WTC11 (cell line): Measurements from ENCODE around the gene RIPOR2. TPM values are rescaled to one million over a fixed set of nuclear protein-coding genes. Genes with fewer than 3 reads are reported as not detected.
"Not testable (repeated sequence)": the region's sequence is repeated elsewhere in the genome, so short reads cannot be mapped to it uniquely, and the experiment has no call there.

Experiments used
- ATAC-seq: fragments of 200-7000 bp; cut with Tn5 transposase; 2 replicates; pipeline ENCODE4 v1.10.0; 2021; ENCODE audit warnings: mild to moderate bottlenecking, moderate library complexity
- CTCF ChIA-PET: fragments of 300-600 bp; sonication (Branson Sonifier 250); formaldehyde crosslinking; loops from one replicate; lab custom pipeline; 2021; ENCODE audit warnings: antibody characterized with exemption; lab: Charles Lee
- POLR2A ChIA-PET: fragments of 350-600 bp; sonication (Branson Sonifier 250); formaldehyde crosslinking; loops from one replicate; lab custom pipeline; 2021; ENCODE audit warnings: antibody characterized with exemption; lab: Charles Lee
- DNase-seq: peaks from one replicate; pipeline ENCODE4 v3.0.0; 2021; ENCODE audit warnings: low spot score
- H3K27ac Mint-ChIP-seq: 2 replicates; pipeline ENCODE4 v1.8.0; 2021; ENCODE audit warnings: mixed read lengths
- H3K27me3 Mint-ChIP-seq: 2 replicates; pipeline ENCODE4 v1.8.0; 2021; ENCODE audit warnings: low read depth, mild to moderate bottlenecking, moderate library complexity, mixed read lengths
- H3K36me3 Mint-ChIP-seq: 2 replicates; pipeline ENCODE4 v1.8.0; 2021; ENCODE audit warnings: mixed read lengths
- H3K4me1 Mint-ChIP-seq: 2 replicates; pipeline ENCODE4 v1.8.0; 2022; ENCODE audit warnings: mixed read lengths
- H3K4me3 Mint-ChIP-seq: 2 replicates; pipeline ENCODE4 v1.8.0; 2021; ENCODE audit warnings: mild to moderate bottlenecking, moderate library complexity, mixed read lengths
- H3K9me3 Mint-ChIP-seq: 2 replicates; pipeline ENCODE4 v1.8.0; 2021; ENCODE audit warnings: mixed read lengths
- ESRRA ChIP-seq: sonication (generic); formaldehyde crosslinking; IDR thresholded peaks from 2 replicates; pipeline ENCODE4 v1.8.1; 2022; ENCODE audit warnings: mild to moderate bottlenecking, missing genetic modification reagents, borderline replicate concordance
- MYBL2 ChIP-seq: sonication (generic); formaldehyde crosslinking; IDR thresholded peaks from 2 replicates; pipeline ENCODE4 v1.8.1; 2023; ENCODE audit warnings: mild to moderate bottlenecking, moderate library complexity, missing genetic modification reagents
- OVOL2 ChIP-seq: fragments of 250-450 bp; sonication (Bioruptor Pico); IDR thresholded peaks from 2 replicates; pipeline ENCODE4 v1.9.0; 2021; ENCODE audit warnings: mild to moderate bottlenecking, borderline replicate concordance
- SMAD3 ChIP-seq: sonication (generic); formaldehyde crosslinking; IDR thresholded peaks from 2 replicates; pipeline ENCODE4 v1.8.0; 2022; ENCODE audit warnings: missing genetic modification reagents, mild to moderate bottlenecking, borderline replicate concordance
- SOX15 ChIP-seq: fragments of 250-450 bp; sonication (Bioruptor Pico); IDR thresholded peaks from 2 replicates; pipeline ENCODE4 v1.9.0; 2021; ENCODE audit warnings: mild to moderate bottlenecking
- TEAD1 ChIP-seq: sonication (generic); formaldehyde crosslinking; IDR thresholded peaks from 2 replicates; pipeline ENCODE4 v1.8.0; 2022; ENCODE audit warnings: mild to moderate bottlenecking, missing genetic modification reagents
- TP53 ChIP-seq: sonication (generic); formaldehyde crosslinking; IDR thresholded peaks from 2 replicates; pipeline ENCODE4 v1.8.1; 2023; ENCODE audit warnings: mild to moderate bottlenecking, missing genetic modification reagents
- total RNA-seq: library from RNA; stranded (reverse); gene quantifications from 3 replicates; pipeline ENCODE4 v1.2.3, GENCODE V29; 2021
- TF ChIP-seq, protein P1 (sequence below): sonication (generic); formaldehyde crosslinking; IDR thresholded peaks from 2 replicates; pipeline ENCODE4 v1.8.0; 2023; ENCODE audit warnings: missing genetic modification reagents, mild to moderate bottlenecking, borderline replicate concordance
- TF ChIP-seq, protein P2 (sequence below): fragments of 250-450 bp; sonication (Bioruptor Pico); IDR thresholded peaks from 2 replicates; pipeline ENCODE4 v1.9.0; 2021; ENCODE audit warnings: mild to moderate bottlenecking
- TF ChIP-seq, protein P3 (sequence below): sonication (generic); formaldehyde crosslinking; conservative IDR thresholded peaks from 2 replicates; pipeline ENCODE4 v1.8.1; 2023; ENCODE audit warnings: mild to moderate bottlenecking, low read depth, missing genetic modification reagents, moderate library complexity
- TF ChIP-seq, protein P4 (sequence below): sonication (generic); formaldehyde crosslinking; IDR thresholded peaks from 2 replicates; pipeline ENCODE4 v1.8.0; 2023; ENCODE audit warnings: missing genetic modification reagents
- TF ChIP-seq, protein P5 (sequence below): sonication (generic); formaldehyde crosslinking; IDR thresholded peaks from 2 replicates; pipeline ENCODE4 v1.8.0; 2022; ENCODE audit warnings: mild to moderate bottlenecking, missing genetic modification reagents
- TF ChIP-seq, protein P6 (sequence below): sonication (generic); formaldehyde crosslinking; IDR thresholded peaks from 2 replicates; pipeline ENCODE4 v1.8.1; 2023; ENCODE audit warnings: mild to moderate bottlenecking, missing genetic modification reagents, moderate library complexity

Gene RIPOR2
- total RNA-seq, 1 experiment from 2014 or later = 13.5 TPM

DNA sequence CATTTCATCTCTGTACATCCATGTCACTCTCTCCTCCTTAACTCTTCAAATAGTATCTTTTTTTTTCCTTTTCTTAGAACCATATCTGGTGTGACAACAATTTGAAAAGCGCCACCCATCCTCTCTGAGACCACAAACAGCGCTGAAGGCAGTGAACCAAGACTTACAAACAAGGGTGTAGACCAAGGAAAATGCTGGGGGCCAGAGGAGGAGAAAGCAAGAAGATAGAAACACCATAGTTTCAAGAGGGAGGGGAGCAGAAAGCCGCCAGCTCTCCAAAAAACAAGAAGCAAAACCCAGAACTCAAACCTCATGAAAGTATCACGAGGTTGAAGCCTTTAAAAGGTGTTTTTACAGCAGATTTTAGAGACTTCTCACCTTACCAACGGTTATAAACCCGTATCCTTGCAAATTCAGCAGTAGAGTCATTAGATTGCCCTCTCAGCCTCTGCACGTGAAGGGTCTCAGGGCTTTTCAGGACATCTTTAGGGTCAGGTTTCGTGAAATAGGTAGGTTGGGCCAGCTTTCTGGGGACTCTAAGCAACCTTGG is 13.3 kb upstream of the RIPOR2 start (continued):
- TF ChIP-seq, protein P1, sequence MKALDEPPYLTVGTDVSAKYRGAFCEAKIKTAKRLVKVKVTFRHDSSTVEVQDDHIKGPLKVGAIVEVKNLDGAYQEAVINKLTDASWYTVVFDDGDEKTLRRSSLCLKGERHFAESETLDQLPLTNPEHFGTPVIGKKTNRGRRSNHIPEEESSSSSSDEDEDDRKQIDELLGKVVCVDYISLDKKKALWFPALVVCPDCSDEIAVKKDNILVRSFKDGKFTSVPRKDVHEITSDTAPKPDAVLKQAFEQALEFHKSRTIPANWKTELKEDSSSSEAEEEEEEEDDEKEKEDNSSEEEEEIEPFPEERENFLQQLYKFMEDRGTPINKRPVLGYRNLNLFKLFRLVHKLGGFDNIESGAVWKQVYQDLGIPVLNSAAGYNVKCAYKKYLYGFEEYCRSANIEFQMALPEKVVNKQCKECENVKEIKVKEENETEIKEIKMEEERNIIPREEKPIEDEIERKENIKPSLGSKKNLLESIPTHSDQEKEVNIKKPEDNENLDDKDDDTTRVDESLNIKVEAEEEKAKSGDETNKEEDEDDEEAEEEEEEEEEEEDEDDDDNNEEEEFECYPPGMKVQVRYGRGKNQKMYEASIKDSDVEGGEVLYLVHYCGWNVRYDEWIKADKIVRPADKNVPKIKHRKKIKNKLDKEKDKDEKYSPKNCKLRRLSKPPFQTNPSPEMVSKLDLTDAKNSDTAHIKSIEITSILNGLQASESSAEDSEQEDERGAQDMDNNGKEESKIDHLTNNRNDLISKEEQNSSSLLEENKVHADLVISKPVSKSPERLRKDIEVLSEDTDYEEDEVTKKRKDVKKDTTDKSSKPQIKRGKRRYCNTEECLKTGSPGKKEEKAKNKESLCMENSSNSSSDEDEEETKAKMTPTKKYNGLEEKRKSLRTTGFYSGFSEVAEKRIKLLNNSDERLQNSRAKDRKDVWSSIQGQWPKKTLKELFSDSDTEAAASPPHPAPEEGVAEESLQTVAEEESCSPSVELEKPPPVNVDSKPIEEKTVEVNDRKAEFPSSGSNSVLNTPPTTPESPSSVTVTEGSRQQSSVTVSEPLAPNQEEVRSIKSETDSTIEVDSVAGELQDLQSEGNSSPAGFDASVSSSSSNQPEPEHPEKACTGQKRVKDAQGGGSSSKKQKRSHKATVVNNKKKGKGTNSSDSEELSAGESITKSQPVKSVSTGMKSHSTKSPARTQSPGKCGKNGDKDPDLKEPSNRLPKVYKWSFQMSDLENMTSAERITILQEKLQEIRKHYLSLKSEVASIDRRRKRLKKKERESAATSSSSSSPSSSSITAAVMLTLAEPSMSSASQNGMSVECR (CRISPR knock-in tag) = no peak
- TF ChIP-seq ESRRA (CRISPR knock-in tag) = no peak

DNA sequence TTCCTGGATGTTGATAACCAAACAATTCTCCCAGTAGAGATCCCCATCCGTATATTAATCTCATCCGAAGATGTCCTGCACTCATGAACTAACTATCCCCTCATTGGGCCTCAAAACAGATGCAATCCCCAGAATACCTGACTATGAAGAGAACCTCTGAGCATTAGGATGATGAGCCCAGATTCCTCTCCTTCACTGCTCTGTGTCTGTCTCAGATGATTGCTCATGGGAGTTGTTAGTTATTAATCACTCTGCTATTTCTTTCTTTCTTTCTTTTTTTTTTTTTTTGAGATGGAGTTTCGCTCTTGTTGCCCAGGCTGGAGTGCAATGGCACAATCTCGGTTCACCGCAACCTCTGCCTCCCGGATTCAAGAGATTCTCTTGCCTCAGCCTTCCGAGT is 12.5 kb upstream of the RIPOR2 start:
- POLR2A ChIA-PET, H3K4me1 Mint-ChIP-seq, H3K4me3 Mint-ChIP-seq, H3K27ac Mint-ChIP-seq, DNase-seq, H3K27me3 Mint-ChIP-seq, CTCF ChIA-PET, ATAC-seq: not testable (repeated sequence)
- Mint-ChIP-seq H3K9me3 (peaks cover 15% of the 10 kb centered on the region), H3K36me3 (peaks cover 13% of the 10 kb centered on the region)

DNA sequence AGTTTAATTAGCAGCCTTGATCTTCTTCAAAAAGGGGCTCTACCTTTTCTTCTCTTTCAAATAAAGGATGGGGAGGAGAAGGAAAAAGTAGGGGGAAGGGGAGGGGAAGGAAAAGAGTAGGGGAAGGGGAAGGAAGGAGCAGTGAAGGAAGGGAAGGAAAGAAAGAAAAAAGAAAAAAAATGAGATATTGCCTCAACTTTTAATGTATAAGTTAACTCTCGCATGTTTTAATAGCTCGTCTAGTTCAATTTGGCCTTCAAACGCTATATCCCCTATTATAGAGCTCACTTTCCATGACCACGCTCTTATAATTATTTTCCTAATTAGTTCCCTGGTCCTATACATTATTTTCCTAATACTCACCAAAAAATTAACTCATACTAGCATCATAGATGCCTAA is 11.9 kb upstream of the RIPOR2 start:
- ATAC-seq (no peak), DNase-seq (no peak)
- POLR2A ChIA-PET = no interaction called here
- H3K27ac Mint-ChIP-seq = no peak overlapping the region
- peaks cover 9% of the 10 kb centered on the region for H3K4me1 Mint-ChIP-seq
- CTCF ChIA-PET = no interaction called here
- TF ChIP-seq, protein P2, sequence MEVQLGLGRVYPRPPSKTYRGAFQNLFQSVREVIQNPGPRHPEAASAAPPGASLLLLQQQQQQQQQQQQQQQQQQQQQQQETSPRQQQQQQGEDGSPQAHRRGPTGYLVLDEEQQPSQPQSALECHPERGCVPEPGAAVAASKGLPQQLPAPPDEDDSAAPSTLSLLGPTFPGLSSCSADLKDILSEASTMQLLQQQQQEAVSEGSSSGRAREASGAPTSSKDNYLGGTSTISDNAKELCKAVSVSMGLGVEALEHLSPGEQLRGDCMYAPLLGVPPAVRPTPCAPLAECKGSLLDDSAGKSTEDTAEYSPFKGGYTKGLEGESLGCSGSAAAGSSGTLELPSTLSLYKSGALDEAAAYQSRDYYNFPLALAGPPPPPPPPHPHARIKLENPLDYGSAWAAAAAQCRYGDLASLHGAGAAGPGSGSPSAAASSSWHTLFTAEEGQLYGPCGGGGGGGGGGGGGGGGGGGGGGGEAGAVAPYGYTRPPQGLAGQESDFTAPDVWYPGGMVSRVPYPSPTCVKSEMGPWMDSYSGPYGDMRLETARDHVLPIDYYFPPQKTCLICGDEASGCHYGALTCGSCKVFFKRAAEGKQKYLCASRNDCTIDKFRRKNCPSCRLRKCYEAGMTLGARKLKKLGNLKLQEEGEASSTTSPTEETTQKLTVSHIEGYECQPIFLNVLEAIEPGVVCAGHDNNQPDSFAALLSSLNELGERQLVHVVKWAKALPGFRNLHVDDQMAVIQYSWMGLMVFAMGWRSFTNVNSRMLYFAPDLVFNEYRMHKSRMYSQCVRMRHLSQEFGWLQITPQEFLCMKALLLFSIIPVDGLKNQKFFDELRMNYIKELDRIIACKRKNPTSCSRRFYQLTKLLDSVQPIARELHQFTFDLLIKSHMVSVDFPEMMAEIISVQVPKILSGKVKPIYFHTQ (CRISPR knock-in tag) = no peak
- no peak for TF ChIP-seq MYBL2 (CRISPR knock-in tag)
- TF ChIP-seq, protein P3, sequence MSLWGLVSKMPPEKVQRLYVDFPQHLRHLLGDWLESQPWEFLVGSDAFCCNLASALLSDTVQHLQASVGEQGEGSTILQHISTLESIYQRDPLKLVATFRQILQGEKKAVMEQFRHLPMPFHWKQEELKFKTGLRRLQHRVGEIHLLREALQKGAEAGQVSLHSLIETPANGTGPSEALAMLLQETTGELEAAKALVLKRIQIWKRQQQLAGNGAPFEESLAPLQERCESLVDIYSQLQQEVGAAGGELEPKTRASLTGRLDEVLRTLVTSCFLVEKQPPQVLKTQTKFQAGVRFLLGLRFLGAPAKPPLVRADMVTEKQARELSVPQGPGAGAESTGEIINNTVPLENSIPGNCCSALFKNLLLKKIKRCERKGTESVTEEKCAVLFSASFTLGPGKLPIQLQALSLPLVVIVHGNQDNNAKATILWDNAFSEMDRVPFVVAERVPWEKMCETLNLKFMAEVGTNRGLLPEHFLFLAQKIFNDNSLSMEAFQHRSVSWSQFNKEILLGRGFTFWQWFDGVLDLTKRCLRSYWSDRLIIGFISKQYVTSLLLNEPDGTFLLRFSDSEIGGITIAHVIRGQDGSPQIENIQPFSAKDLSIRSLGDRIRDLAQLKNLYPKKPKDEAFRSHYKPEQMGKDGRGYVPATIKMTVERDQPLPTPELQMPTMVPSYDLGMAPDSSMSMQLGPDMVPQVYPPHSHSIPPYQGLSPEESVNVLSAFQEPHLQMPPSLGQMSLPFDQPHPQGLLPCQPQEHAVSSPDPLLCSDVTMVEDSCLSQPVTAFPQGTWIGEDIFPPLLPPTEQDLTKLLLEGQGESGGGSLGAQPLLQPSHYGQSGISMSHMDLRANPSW (CRISPR knock-in tag) = no peak
- no peak for TF ChIP-seq TP53 (CRISPR knock-in tag)
- no peak for TF ChIP-seq SOX15 (CRISPR knock-in tag)
- TF ChIP-seq SMAD3 (CRISPR knock-in tag) = no peak
- TF ChIP-seq, protein P4, sequence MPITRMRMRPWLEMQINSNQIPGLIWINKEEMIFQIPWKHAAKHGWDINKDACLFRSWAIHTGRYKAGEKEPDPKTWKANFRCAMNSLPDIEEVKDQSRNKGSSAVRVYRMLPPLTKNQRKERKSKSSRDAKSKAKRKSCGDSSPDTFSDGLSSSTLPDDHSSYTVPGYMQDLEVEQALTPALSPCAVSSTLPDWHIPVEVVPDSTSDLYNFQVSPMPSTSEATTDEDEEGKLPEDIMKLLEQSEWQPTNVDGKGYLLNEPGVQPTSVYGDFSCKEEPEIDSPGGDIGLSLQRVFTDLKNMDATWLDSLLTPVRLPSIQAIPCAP (CRISPR knock-in tag) = no peak
- TF ChIP-seq, protein P5, sequence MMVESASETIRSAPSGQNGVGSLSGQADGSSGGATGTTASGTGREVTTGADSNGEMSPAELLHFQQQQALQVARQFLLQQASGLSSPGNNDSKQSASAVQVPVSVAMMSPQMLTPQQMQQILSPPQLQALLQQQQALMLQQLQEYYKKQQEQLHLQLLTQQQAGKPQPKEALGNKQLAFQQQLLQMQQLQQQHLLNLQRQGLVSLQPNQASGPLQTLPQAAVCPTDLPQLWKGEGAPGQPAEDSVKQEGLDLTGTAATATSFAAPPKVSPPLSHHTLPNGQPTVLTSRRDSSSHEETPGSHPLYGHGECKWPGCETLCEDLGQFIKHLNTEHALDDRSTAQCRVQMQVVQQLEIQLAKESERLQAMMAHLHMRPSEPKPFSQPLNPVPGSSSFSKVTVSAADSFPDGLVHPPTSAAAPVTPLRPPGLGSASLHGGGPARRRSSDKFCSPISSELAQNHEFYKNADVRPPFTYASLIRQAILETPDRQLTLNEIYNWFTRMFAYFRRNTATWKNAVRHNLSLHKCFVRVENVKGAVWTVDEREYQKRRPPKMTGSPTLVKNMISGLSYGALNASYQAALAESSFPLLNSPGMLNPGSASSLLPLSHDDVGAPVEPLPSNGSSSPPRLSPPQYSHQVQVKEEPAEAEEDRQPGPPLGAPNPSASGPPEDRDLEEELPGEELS (CRISPR knock-in tag) = no peak
- no peak for TF ChIP-seq TEAD1 (CRISPR knock-in tag)
- TF ChIP-seq, protein P6, sequence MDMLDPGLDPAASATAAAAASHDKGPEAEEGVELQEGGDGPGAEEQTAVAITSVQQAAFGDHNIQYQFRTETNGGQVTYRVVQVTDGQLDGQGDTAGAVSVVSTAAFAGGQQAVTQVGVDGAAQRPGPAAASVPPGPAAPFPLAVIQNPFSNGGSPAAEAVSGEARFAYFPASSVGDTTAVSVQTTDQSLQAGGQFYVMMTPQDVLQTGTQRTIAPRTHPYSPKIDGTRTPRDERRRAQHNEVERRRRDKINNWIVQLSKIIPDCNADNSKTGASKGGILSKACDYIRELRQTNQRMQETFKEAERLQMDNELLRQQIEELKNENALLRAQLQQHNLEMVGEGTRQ (CRISPR knock-in tag) = no peak
- TF ChIP-seq OVOL2 (CRISPR knock-in tag) = no peak
- no peak overlapping the region for H3K4me3 Mint-ChIP-seq
- H3K27me3 Mint-ChIP-seq = no peaks in the 10 kb centered on the region; the same call in 1 of the 2 replicates
- peaks cover 19% of the 10 kb centered on the region for H3K9me3 Mint-ChIP-seq
- peaks cover 13% of the 10 kb centered on the region for H3K36me3 Mint-ChIP-seq
